NB4 (cell line): ENCODE results near the gene GLCE.

Source experiments
- CTCF ChIP-seq: IDR thresholded peaks from one replicate; pipeline ENCODE4 v1.5.1; 2012; ENCODE audit warnings: low read depth, low read length
- MAX ChIP-seq: IDR thresholded peaks from 2 replicates; pipeline ENCODE4 v1.6.1; 2011; ENCODE audit warnings: low read depth, low read length
- POLR2A ChIP-seq: IDR thresholded peaks from 2 replicates; pipeline ENCODE4 v1.6.1; 2011; ENCODE audit warnings: mild to moderate bottlenecking; ENCODE audit not compliant: insufficient read length; ENCODE audit errors: extremely low read depth

- TF ChIP-seq MAX (no peak), CTCF (no peak), POLR2A (no peak)
These were observed 55.0 kb downstream of the GLCE start for GRCh38 chr15:69215314-69216035.
